Skin epidermis (tissue), 12 donors: ENCODE results near the gene DRG2.

Experiments used
- H3K27ac ChIP-seq, 21 experiments: fragments of 200-600 bp; sonication (generic) in 11 of 21; one replicate each; pipeline ENCODE4 v1.5.0; 2020; ENCODE audit warnings: mild to moderate bottlenecking in 3 of 21, inconsistent platforms in 2 of 21, moderate library complexity in 2 of 21
- H3K4me3 ChIP-seq, 7 experiments: fragments of 200-600 bp; sonication (generic) in 2 of 7; one replicate each; pipeline ENCODE4 v1.5.0; 2020; ENCODE audit warnings: inconsistent platforms in 2 of 7, mild to moderate bottlenecking in 2 of 7, moderate library complexity in 1 of 7

The DRG2 gene

DNA sequence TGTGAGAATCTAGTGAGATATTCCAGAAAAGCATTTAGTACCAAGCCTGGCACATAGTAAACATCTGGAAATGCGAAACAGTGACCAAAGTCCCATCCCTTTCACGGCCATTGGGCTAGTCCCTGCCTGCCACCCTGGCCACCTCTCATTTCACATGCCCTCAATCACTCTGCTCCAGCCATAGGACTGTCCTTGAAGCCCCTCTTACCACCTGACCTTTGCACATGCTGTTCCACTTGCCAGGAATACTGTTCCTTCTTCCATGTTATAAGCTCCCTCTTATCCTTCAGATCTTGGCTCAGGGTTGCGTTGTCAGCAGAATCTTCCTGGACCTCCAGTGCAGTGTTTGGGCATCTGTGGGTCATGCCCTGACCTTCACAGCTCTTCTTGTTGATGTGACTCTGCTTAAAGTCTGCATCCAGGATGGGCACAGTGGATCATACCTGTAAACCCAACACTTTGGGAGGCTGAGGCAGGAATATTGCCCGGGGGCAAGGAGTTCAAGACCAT is 22.9 kb downstream of the DRG2 start:
- Histone ChIP-seq H3K27ac (no peak overlapping the region), H3K4me3 (no peak overlapping the region)

DNA sequence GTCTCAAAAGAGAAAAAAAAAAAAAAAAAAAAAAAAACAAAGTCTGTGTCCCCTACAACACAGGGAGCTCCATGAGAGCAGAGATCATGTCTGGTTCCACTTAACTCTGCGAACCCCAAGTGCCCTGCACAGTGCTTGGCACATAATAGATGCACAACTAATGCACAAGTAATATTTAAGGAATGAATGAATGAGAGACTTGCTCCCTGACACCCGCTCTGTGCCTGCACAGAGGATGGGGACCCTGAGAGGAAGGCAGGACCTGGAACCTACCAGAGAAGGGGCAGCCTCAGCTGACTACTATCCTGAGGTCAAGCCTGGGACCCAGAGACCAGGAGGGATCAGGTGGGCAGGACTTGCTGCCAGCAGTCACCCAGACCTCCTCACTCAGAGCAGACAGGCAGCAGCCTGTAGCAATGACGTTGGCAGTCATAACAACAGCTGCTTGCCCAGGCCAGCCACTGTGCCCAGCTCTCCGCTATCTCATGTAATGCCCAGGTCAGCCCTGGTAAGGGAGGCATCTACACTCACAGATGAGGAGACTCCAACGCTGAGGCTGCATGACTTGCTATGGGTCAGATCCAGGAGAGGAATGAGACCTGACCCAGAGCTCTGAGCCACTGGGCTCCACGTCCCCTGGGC is 23.7 kb downstream of the DRG2 start:
- H3K27ac ChIP-seq: no peak overlapping the region
- no peak overlapping the region for H3K4me3 ChIP-seq

DNA sequence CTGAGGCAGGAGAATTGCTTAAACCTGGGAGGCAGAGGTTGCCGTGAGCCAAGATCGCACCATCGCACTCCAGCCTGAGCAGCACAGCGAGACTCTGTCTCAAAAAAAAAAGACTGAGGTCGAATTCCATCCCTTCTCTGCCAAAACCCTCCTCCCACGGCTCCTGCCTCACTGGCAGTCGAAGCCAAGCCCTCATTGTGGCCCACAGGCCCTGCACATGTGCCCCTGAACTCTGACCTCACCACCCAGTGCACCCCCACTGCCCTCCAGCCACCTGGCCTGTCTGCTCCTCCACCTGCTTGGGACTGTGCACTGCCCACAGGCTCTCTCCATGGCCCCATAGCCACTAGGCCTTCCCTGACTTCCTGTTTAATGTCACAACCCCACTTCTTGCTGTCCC is 27.8 kb downstream of the DRG2 start:
- H3K27ac ChIP-seq: no peak overlapping the region
- H3K4me3 ChIP-seq: no peak overlapping the region

DNA sequence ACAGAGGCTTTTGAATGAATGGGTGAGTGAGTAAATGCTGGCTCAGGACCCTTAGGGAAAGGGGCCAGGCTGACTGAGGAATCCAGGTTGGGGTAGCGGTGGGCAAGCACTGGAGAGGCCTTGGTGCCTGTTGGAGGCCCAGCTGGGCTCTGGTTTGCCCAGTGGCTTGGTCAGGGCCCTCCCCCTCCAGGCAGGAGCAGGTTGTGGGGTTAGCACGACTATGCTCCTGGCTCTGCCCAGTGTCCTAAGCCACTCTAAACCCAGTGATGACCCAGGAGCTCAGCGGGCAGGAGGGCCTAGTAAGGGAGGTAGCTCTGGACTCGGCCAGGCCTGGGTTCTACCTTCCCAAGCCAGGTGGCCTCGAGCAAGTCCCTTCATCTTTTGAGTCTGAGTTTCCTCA is 28.3 kb downstream of the DRG2 start:
- Histone ChIP-seq H3K4me3 (no peak overlapping the region), H3K27ac (no peak overlapping the region)

DNA sequence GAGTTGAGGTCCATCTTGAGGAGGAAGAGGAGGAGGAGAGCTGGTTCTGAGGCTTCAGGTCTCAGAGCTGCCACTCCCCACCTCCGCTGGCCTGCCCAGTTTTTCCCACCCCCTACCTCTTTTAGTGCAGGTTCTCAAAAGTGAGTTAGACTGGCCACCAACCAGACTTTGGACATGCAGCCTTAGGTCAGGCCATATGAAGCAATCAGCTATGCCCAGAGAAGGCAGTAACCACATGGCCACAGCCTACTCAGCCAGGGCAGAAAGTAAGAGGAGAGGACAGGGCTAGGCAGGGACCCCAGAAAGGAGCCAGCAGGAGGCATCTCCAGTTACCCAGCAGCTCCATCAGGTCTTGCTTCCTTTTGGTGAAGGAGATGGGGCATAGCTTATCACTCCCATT is 29.8 kb downstream of the DRG2 start:
- Histone ChIP-seq H3K4me3 (no peak overlapping the region), H3K27ac (no peak overlapping the region)

- no peak overlapping the region for H3K4me3 ChIP-seq
- H3K27ac ChIP-seq: no peak overlapping the region
Observed at GRCh38 chr17:18117982-18118975, 30.5 kb downstream of the DRG2 start.

DNA sequence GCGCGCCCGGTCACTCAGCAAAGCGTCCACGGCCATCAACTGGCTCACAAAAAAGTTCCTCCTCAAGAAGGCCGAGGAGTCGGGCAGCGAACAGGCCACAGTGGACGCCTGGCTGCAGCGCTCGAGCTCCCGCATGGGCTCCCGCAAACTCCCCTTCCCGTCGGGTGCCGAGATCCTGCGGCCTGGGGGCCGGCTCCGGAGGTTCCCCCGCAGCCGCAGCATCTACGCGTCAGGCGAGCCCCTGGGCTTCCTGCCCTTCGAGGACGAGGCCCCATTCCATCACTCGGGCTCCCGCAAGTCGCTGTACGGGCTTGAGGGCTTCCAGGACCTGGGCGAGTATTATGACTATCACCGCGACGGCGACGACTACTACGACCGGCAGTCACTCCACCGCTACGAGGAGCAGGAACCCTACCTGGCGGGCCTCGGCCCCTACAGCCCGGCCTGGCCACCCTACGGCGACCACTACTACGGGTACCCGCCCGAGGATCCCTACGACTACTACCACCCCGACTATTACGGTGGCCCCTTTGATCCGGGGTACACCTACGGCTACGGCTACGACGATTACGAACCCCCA is 31.5 kb downstream of the DRG2 start:
- Histone ChIP-seq H3K27ac (no peak overlapping the region), H3K4me3 (no peak overlapping the region)

DNA sequence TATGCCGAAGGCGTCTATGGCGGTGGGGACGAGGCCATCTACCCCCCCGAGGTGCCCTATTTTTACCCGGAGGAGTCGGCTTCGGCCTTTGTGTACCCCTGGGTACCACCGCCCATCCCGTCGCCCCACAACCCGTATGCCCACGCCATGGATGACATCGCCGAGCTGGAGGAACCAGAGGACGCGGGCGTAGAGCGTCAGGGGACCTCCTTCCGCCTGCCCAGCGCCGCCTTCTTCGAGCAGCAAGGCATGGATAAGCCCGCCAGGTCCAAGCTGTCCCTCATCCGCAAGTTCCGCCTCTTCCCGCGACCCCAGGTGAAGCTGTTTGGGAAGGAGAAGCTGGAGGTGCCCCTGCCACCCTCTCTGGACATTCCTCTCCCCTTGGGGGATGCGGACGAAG is 32.2 kb downstream of the DRG2 start:
- no peak overlapping the region for H3K27ac ChIP-seq
- H3K4me3 ChIP-seq: no peak overlapping the region

DNA sequence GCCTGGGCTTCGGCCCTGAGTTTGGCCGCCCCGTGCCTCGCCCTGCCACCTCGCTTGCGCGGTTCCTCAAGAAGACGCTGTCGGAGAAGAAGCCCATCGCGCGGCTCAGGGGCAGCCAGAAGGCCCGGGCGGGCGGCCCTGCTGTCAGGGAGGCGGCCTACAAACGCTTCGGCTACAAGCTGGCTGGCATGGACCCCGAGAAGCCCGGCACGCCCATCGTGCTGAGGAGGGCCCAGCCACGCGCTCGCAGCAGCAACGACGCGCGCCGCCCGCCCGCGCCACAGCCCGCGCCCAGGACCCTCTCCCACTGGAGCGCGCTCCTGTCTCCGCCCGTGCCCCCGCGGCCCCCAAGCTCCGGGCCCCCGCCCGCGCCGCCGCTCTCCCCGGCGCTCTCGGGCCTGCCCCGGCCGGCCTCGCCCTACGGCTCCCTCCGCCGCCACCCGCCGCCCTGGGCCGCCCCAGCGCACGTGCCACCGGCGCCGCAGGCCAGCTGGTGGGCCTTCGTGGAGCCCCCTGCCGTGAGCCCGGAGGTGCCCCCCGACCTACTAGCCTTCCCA is 32.8 kb downstream of the DRG2 start:
- no peak overlapping the region for H3K4me3 ChIP-seq
- H3K27ac ChIP-seq: no peak overlapping the region

GRCh38 chr17:18121144-18121910 is 33.6 kb downstream of the DRG2 start:
- H3K4me3 ChIP-seq: no peak overlapping the region
- no peak overlapping the region for H3K27ac ChIP-seq

- Histone ChIP-seq H3K27ac (no peak overlapping the region), H3K4me3 (no peak overlapping the region)
Observed at GRCh38 chr17:18122990-18123753, 35.4 kb downstream of the DRG2 start.

DNA sequence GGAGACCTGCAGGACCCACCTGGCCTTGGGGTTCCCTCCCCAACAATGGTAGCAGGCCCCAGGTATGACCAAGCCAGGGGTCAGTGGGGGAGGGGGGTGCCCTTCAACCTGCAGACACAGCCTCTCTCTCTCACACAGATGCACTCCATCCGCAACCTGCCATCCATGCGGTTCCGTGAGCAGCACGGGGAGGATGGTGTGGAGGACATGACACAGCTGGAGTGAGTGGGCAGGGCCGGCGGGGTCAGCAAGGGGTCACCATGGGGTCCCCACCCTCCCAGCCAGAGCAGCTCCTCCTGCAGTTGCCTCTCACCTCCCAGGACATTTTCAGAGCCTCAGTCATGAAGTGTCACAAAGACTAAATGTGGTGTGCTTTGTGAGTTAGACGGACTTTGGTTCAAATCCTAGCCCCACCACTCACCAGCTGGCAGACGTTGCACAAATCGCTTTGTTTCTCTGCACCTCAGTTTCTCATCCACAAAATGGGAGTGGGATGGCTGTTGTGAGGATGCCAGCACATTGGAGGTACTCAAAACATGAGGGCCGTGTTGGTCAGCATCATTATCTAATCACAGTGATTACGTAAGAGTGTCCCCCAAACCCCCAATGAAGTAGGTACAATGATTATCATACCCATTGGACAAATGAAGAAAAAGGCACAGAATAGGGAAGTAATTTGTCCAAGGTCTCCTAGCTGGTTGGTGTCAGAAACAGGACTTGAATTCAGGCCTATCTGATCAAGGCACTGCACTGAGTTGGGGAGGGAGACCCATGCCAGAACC is 36.8 kb downstream of the DRG2 start:
- H3K4me3 ChIP-seq: no peak overlapping the region
- H3K27ac ChIP-seq: no peak overlapping the region

DNA sequence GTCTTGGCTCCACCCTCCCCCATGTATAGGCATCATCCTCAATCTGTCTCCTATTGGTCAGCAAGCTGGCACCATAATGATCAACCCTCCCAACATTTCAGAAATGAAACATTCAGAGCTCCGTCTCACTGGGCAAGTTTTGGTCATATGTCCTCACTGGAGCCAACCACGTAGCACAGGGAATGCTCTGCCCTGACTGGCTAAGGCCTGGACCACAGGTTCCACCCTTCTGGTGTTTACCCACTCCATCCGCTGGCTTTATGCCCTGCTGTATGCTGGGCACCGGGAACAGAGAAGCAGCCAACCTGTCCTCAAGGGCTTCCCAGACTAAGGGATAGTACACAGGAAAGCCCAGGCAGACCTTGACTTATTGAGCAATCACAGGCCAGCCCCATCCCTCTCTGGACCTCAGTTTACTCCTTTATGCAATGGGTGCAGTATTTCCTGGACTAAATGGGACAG is 41.3 kb downstream of the DRG2 start:
- Histone ChIP-seq H3K4me3 (no peak overlapping the region), H3K27ac (no peak overlapping the region)

- Histone ChIP-seq H3K4me3 (no peak overlapping the region), H3K27ac (no peak overlapping the region)
Observed at GRCh38 chr17:18132711-18133110, 45.0 kb downstream of the DRG2 start.

- no peak overlapping the region for H3K4me3 ChIP-seq
Observed at GRCh38 chr17:18136357-18136756, 48.6 kb downstream of the DRG2 start.

DNA sequence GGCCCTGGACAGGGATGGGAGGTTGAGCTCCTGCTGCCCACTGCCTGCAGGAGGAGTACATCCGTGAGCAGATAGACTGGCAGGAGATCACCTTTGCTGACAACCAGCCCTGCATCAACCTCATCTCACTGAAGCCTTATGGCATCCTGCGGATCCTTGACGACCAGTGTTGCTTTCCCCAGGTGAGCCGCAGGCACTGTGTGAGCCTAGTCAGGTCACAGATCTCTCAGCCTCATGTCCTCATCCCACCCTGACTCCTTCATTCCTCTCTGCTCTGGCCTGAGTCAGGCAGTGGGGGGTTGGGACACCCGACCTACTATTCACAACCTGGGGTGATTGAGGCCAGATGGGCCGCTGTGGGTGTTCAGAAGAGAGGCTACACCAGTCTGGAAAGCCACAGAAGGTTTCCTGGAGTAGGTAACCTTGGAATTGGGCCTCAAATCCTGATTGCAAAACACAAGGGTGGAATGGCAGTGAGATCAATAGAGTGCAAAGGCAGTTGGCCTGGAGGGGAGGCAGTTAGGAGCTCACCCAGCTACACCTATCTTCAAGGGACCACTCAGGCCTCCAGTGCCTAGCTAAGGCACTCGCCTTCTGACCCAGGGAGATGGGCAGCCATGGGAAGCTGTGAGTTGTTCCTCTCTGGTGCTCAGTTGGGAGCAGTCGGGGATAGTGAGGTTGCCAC is 50.5 kb downstream of the DRG2 start:
- H3K4me3 ChIP-seq: no peak overlapping the region
- H3K27ac ChIP-seq: no peak overlapping the region

More at GRCh38 chr17:18136357-18136756, 48.6 kb downstream of the DRG2 start:
- H3K27ac ChIP-seq: no peak overlapping the region

DNA sequence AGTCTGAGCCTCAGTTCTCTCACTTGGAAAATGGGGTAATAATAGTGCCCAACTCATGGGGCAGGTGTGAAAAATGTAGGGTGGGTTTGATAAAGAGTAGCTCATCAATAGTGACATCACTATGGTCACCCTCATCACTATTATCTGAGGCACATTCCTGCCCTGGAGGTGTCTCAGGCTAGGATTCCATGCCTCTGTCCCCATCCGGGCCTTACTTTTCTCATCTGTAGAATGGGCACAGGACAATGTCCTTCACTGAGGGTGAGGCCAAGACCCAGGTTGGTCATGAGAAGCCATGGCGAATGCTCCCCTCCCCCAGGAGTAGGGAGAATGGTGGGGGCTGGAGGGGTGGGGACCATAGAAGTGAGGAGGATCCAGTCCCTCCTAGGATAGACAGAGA is 51.3 kb downstream of the DRG2 start:
- Histone ChIP-seq H3K27ac (no peak overlapping the region), H3K4me3 (no peak overlapping the region)
